ENCODE results near the gene MRPL47.

DNA sequence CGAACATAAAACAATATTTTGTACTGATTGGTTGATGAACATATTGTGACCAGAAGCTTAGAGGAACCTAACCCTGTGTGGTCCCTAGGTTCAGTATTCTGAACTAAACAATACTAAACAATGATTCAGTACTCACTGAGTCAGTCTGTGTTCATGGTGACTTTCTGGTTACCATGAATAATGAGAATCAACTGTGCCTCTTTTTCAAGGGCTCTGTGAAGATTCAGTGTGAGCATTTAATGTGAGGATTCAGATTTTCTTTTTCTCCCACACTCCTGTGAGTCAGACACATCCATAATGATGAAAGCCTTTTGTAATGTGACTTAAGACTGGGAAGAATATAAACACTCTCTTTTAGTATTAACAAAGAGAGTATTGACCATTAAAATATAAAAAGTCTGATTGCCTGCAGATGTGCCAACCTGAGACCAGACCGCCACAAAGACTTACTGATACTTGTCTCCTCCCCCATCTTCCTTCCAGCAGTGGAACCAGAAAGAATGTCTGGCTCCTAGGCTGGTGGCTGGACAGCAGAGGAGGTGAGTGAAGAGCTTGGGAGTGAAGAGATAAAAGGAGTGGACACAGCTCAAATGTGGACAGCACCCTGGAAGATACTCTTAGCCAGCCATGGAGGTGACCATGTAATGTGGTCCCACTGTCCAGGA lies 59.3 kb downstream of the MRPL47 start:
- no peak for TF ChIP-seq CTCF (IDR thresholded peaks at IDR 0.05 in 2 of 3, conservative IDR thresholded peaks at IDR 0.05 in 1 of 3; ENCODE audit: control insufficient read depth in 2 of 3, extremely low read depth in 1 of 3, insufficient read depth in 1 of 3, low read depth in 3 of 3, low read length in 3 of 3)
- no peak for TF ChIP-seq SUZ12 (IDR thresholded peaks at IDR 0.05; ENCODE audit: unreplicated experiment)
- no peak for TF ChIP-seq ZNF274 (IDR thresholded peaks at IDR 0.05; ENCODE audit: insufficient read depth, insufficient read length)
- TF ChIP-seq NRF1 (conservative IDR thresholded peaks at IDR 0.05; ENCODE audit: low read depth, low read length), result no peak
- no peak for TF ChIP-seq TAF1 (IDR thresholded peaks at IDR 0.05; ENCODE audit: borderline replicate concordance, low read depth, low read length)
- TF ChIP-seq ELK1 (IDR thresholded peaks at IDR 0.05; ENCODE audit: low read depth, low read length), result no peak

Measured in GM12878 (cell line).